GM12864 (cell line): ENCODE data around the gene ENTREP3.

ENCODE experiments used
- DNase-seq: peaks from one replicate; pipeline ENCODE4 v3.0.0-alpha.2; 2011; ENCODE audit warnings: low read depth
- H3K4me3 ChIP-seq: 2 replicates; pipeline ENCODE4 v1.5.1; 2011; ENCODE audit warnings: mild to moderate bottlenecking, low read depth, low read length, control low read depth
- CTCF ChIP-seq: IDR thresholded peaks from 2 replicates; pipeline ENCODE4 v1.5.1; 2011; ENCODE audit warnings: low read depth, mild to moderate bottlenecking, moderate library complexity, low read length, control low read depth, inconsistent platforms; ENCODE audit errors: missing control alignments

The ENTREP3 gene

GRCh38 chr1:155277902-155278688 is 22.8 kb upstream of the ENTREP3 start:
- H3K4me3 ChIP-seq, result peak overlapping the region; percentile 69
- TF ChIP-seq CTCF, result peak; percentile 67
- DNase-seq, result no peak

- H3K4me3 ChIP-seq, result peak within 1 kb of the TSS; percentile 69
- TF ChIP-seq CTCF, result peak; percentile 59
- peak; percentile 79 for DNase-seq
Measured at GRCh38 chr1:155277070-155277901, 22.0 kb upstream of the ENTREP3 start, which contains the start of gene HCN3. TSS of gene HCN3 (plus strand) at chr1:155277463. CDS start at chr1:155277591, 128 bp downstream.

GRCh38 chr1:155273343-155274245 is 18.3 kb upstream of the ENTREP3 start, which contains the start of gene CLK2:
TSS of gene CLK2 (minus strand) at chr1:155273504. CDS start at chr1:155270977, 2,527 bp downstream.
- DNase-seq, result peak; percentile 85
- no peak for TF ChIP-seq CTCF
- H3K4me3 ChIP-seq, result peak within 1 kb of the TSS; percentile 99

GRCh38 chr1:155272466-155273342 is 17.4 kb upstream of the ENTREP3 start:
- DNase-seq, result no peak
- H3K4me3 ChIP-seq, result peak overlapping the region; percentile 99
- no peak for TF ChIP-seq CTCF

- no peak overlapping the region for H3K4me3 ChIP-seq
- TF ChIP-seq CTCF, result no peak
- no peak for DNase-seq
Measured at GRCh38 chr1:155269381-155269780, 14.1 kb upstream of the ENTREP3 start.

- DNase-seq, result no peak
- no peak overlapping the region for H3K4me3 ChIP-seq
- no peak for TF ChIP-seq CTCF
Measured at GRCh38 chr1:155268630-155269029, 13.3 kb upstream of the ENTREP3 start.
